Activated T-cell treated with anti-CD3 and anti-CD28 coated beads for 1 hour (primary cell): ENCODE data around the gene MRM3.
"Not testable (repeated sequence)": the region's sequence is repeated elsewhere in the genome, so short reads cannot be mapped to it uniquely, and the experiment has no call there.

Experiments used
- DNase-seq: peaks from one replicate; pipeline ENCODE4 v3.0.0-alpha.2; 2020; ENCODE audit warnings: low read depth

The MRM3 gene

GRCh38 chr17:781805-782731 is at the start of gene MRM3, which contains the start of gene GLOD4:
MRM3 (plus strand) TSS chr17:782353; CDS start chr17:782379, 26 bp downstream.
GLOD4 (minus strand) TSS chr17:782280; CDS start chr17:782255, 25 bp downstream.
- DNase-seq: peak; percentile 94

- DNase-seq: peak; percentile 10
Observed at GRCh38 chr17:732902-733720, 49.0 kb upstream of the MRM3 start.

- DNase-seq: no peak
Observed at GRCh38 chr17:733743-734142, 48.4 kb upstream of the MRM3 start.

- no peak for DNase-seq
Observed at GRCh38 chr17:737561-738113, 44.5 kb upstream of the MRM3 start.

GRCh38 chr17:740240-741017 is 41.7 kb upstream of the MRM3 start:
- no peak for DNase-seq

GRCh38 chr17:742147-742793 is 39.9 kb upstream of the MRM3 start:
- no peak for DNase-seq

- no peak for DNase-seq
Observed at GRCh38 chr17:743139-743538, 39.0 kb upstream of the MRM3 start.

- no peak for DNase-seq
Observed at GRCh38 chr17:744937-745336, 37.2 kb upstream of the MRM3 start.

- no peak for DNase-seq
Observed at GRCh38 chr17:745406-745805, 36.7 kb upstream of the MRM3 start.

- DNase-seq: no peak
Observed at GRCh38 chr17:746181-746580, 36.0 kb upstream of the MRM3 start.

- no peak for DNase-seq
Observed at GRCh38 chr17:746783-747629, 35.1 kb upstream of the MRM3 start.

GRCh38 chr17:748604-749003 is 33.5 kb upstream of the MRM3 start:
- not testable (repeated sequence) for DNase-seq

GRCh38 chr17:749359-749758 is 32.8 kb upstream of the MRM3 start:
- DNase-seq: not testable (repeated sequence)

GRCh38 chr17:750431-751037 is 31.6 kb upstream of the MRM3 start:
- DNase-seq: no peak

- peak; percentile 47 for DNase-seq
Observed at GRCh38 chr17:751269-752001, 30.7 kb upstream of the MRM3 start.

- peak; percentile 99 for DNase-seq
Observed at GRCh38 chr17:752002-752619, 30.0 kb upstream of the MRM3 start, which contains the start of gene GEMIN4. GEMIN4 (minus strand) TSS chr17:752264; CDS start chr17:752142, 122 bp downstream.

- no peak for DNase-seq
Observed at GRCh38 chr17:752620-753219, 29.4 kb upstream of the MRM3 start.

GRCh38 chr17:753418-753817 is 28.7 kb upstream of the MRM3 start:
- no peak for DNase-seq
